Measurements from ENCODE around the gene KAZN.

DNA sequence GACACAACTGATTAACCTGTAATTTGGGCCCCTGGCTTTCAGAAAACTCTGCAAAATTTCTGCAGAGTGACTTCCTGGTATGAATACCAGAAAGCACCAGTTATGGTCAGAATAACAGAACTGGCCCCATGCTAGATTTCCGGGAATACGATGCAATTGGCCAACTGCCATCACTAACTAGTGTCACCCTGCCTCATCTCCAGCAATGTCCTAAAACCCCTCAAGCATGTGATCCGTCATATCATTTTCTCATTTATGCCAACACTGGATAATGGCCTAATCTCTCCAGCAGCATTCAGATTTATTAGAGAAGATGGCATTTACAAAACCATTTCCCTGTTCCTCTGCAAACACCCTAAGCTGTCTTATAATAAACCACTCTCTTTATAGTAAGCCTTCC is 15.4 kb downstream of the KAZN start:
- no peak for TF ChIP-seq CREB1 (IDR thresholded peaks at IDR 0.05)
- TF ChIP-seq CTCF (IDR thresholded peaks at IDR 0.05; ENCODE audit: control extremely low read depth in 1 of 3, insufficient read depth in 1 of 3, low read depth in 1 of 3, low read length in 3 of 3) = no peak
- TF ChIP-seq EP300 (IDR thresholded peaks at IDR 0.05; ENCODE audit: borderline replicate concordance in 1 of 2, low read depth in 2 of 2, low read length in 2 of 2) = no peak
- no peak for TF ChIP-seq EZH2 (IDR thresholded peaks at IDR 0.05; ENCODE audit: low read depth, low read length, severe bottlenecking)
